ENCODE data around the gene DCAF8L2.

GRCh38 chrX:27591938-27592337, 1.8 kb downstream of the DCAF8L2 start:
- TF ChIP-seq CTCF (IDR thresholded peaks at IDR 0.05) (no peak), POLR2A (IDR thresholded peaks at IDR 0.05) (no peak)
